ENCODE data around the gene TMEM79. TPM values are rescaled to one million over a fixed set of nuclear protein-coding genes. Genes with fewer than 3 reads are reported as not detected.

TMEM79 gene
- total and polyA plus RNA-seq, 3 donors from 2014 or later, result 4.6 to 5.3 (median 5.3) TPM

GRCh38 chr1:156338180-156338976 is 54.3 kb downstream of the TMEM79 start, which contains the start of the genes CCT3 and TSACC:
CCT3 (minus strand) TSS chr1:156338292; CDS start chr1:156338184, 108 bp downstream.
TSACC (plus strand) TSS chr1:156338526; CDS start chr1:156339758, 1,232 bp downstream.
- no peak for TF ChIP-seq POLR2A (IDR thresholded peaks at IDR 0.05)
- TF ChIP-seq, protein P1, sequence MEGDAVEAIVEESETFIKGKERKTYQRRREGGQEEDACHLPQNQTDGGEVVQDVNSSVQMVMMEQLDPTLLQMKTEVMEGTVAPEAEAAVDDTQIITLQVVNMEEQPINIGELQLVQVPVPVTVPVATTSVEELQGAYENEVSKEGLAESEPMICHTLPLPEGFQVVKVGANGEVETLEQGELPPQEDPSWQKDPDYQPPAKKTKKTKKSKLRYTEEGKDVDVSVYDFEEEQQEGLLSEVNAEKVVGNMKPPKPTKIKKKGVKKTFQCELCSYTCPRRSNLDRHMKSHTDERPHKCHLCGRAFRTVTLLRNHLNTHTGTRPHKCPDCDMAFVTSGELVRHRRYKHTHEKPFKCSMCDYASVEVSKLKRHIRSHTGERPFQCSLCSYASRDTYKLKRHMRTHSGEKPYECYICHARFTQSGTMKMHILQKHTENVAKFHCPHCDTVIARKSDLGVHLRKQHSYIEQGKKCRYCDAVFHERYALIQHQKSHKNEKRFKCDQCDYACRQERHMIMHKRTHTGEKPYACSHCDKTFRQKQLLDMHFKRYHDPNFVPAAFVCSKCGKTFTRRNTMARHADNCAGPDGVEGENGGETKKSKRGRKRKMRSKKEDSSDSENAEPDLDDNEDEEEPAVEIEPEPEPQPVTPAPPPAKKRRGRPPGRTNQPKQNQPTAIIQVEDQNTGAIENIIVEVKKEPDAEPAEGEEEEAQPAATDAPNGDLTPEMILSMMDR (IDR thresholded peaks at IDR 0.05), result peak in 1 of 3 experiments; percentile 1
- H3K27ac ChIP-seq, result peak within 1 kb of the TSS; percentile 79 to 90
- intact Hi-C loops (cut with DNase I; ENCODE audit: low total_unique reads), result no loop called here
- WGBS, 2 donors, result 0% methylated on average over 26 to 47 of the region's 47 CpGs
- peaks cover 6% of the 10 kb centered on the region for H3K4me1 ChIP-seq
- no peaks in the 10 kb centered on the region for H3K27me3 ChIP-seq
- H3K4me3 ChIP-seq, result peak within 1 kb of the TSS; percentile 80 to 96
- no peaks in the 10 kb centered on the region for H3K36me3 ChIP-seq (ENCODE audit: low read depth, missing control alignments)
- no peaks in the 10 kb centered on the region for H3K9me3 ChIP-seq
- peak; percentile 100 for DNase-seq

Other genes starting within 250 kb of the TMEM79 start
- 10 to 100 TPM; 41.0 to 42.7 TPM for gene UBQLN4, start 230.5 kb upstream of the TMEM79 start, total RNA-seq
- 34.4 TPM for gene UBQLN4, start 230.5 kb upstream of the TMEM79 start, polyA plus RNA-seq (ENCODE audit: insufficient read depth, low read depth, low replicate concordance)
- 10 to 100 TPM; 47.6 to 50.4 TPM for gene LAMTOR2, start 229.5 kb upstream of the TMEM79 start, total RNA-seq
- 55.5 TPM for gene LAMTOR2, start 229.5 kb upstream of the TMEM79 start, polyA plus RNA-seq (ENCODE audit: insufficient read depth, low read depth, low replicate concordance)
- gene RAB25, start 223.2 kb upstream of the TMEM79 start, total RNA-seq, result 1 to 10 TPM; 1.2 to 2.0 TPM
- 2.1 TPM for gene RAB25, start 223.2 kb upstream of the TMEM79 start, polyA plus RNA-seq (ENCODE audit: insufficient read depth, low read depth, low replicate concordance)
- 1 to 10 TPM; 2.4 to 3.0 TPM for gene MEX3A, start 201.9 kb upstream of the TMEM79 start, total RNA-seq
- 0.87 TPM for gene MEX3A, start 201.9 kb upstream of the TMEM79 start, polyA plus RNA-seq (ENCODE audit: insufficient read depth, low read depth, low replicate concordance)
- 100 to 1,000 TPM; 162 to 219 TPM for gene LMNA, start 169.6 kb upstream of the TMEM79 start, total RNA-seq
- gene LMNA, start 169.6 kb upstream of the TMEM79 start, polyA plus RNA-seq (ENCODE audit: insufficient read depth, low read depth, low replicate concordance), result 189 TPM
- 1 to 10 TPM; 4.8 to 8.0 TPM for gene SEMA4A, start 130.7 kb upstream of the TMEM79 start, total RNA-seq
- 7.7 TPM for gene SEMA4A, start 130.7 kb upstream of the TMEM79 start, polyA plus RNA-seq (ENCODE audit: insufficient read depth, low read depth, low replicate concordance)
- 10 to 100 TPM; 32.8 to 34.2 TPM for gene SLC25A44, start 90.2 kb upstream of the TMEM79 start, total RNA-seq
- 32.4 TPM for gene SLC25A44, start 90.2 kb upstream of the TMEM79 start, polyA plus RNA-seq (ENCODE audit: insufficient read depth, low read depth, low replicate concordance)
- 10 to 100 TPM; 38.1 to 47.0 TPM for gene PMF1, start 71.3 kb upstream of the TMEM79 start, total RNA-seq
- gene PMF1, start 71.3 kb upstream of the TMEM79 start, polyA plus RNA-seq (ENCODE audit: insufficient read depth, low read depth, low replicate concordance), result 32.3 TPM
- 1 to 10 TPM; 1.1 to 1.5 TPM for gene BGLAP, start 42.1 kb upstream of the TMEM79 start, total RNA-seq
- gene BGLAP, start 42.1 kb upstream of the TMEM79 start, polyA plus RNA-seq (ENCODE audit: insufficient read depth, low read depth, low replicate concordance), result not detected
- 10 to 100 TPM in 1 of 2 donors, 1 to 10 TPM in 1; 8.0 to 10.5 TPM for gene PAQR6, start 36.3 kb upstream of the TMEM79 start, total RNA-seq
- gene PAQR6, start 36.3 kb upstream of the TMEM79 start, polyA plus RNA-seq (ENCODE audit: insufficient read depth, low read depth, low replicate concordance), result 3.6 TPM
- 100 to 1,000 TPM in 1 of 2 donors, 10 to 100 TPM in 1; 82.5 to 100 TPM for gene SMG5, start 1.5 kb upstream of the TMEM79 start, total RNA-seq
- gene SMG5, start 1.5 kb upstream of the TMEM79 start, polyA plus RNA-seq (ENCODE audit: insufficient read depth, low read depth, low replicate concordance), result 74.5 TPM
- 10 to 100 TPM; 31.8 to 45.7 TPM for gene GLMP, start 11.4 kb downstream of the TMEM79 start, total RNA-seq
- 26.1 TPM for gene GLMP, start 11.4 kb downstream of the TMEM79 start, polyA plus RNA-seq (ENCODE audit: insufficient read depth, low read depth, low replicate concordance)
- 1 to 10 TPM; 1.7 to 1.8 TPM for gene VHLL, start 15.0 kb downstream of the TMEM79 start, total RNA-seq
- gene VHLL, start 15.0 kb downstream of the TMEM79 start, polyA plus RNA-seq (ENCODE audit: insufficient read depth, low read depth, low replicate concordance), result not detected
- gene CCT3, start 54.0 kb downstream of the TMEM79 start, total RNA-seq, result 100 to 1,000 TPM; 192 to 203 TPM
- gene CCT3, start 54.0 kb downstream of the TMEM79 start, polyA plus RNA-seq (ENCODE audit: insufficient read depth, low read depth, low replicate concordance), result 302 TPM
- 100 to 1,000 TPM; 354 to 748 TPM for gene TSACC, start 54.2 kb downstream of the TMEM79 start, total RNA-seq
- gene TSACC, start 54.2 kb downstream of the TMEM79 start, polyA plus RNA-seq (ENCODE audit: insufficient read depth, low read depth, low replicate concordance), result 1,814 TPM
- gene RHBG, start 84.9 kb downstream of the TMEM79 start, total RNA-seq, result 1 to 10 TPM; 2.0 TPM
- gene RHBG, start 84.9 kb downstream of the TMEM79 start, polyA plus RNA-seq (ENCODE audit: insufficient read depth, low read depth, low replicate concordance), result 3.3 TPM
- 100 to 1,000 TPM in 1 of 2 donors, 10 to 100 TPM in 1; 96.8 to 113 TPM for gene MEF2D, start 216.4 kb downstream of the TMEM79 start, total RNA-seq
- 34.4 TPM for gene MEF2D, start 216.4 kb downstream of the TMEM79 start, polyA plus RNA-seq (ENCODE audit: insufficient read depth, low read depth, low replicate concordance)

Measured in testis (tissue), 3 donors.